PC-3 (cell line): Measurements from ENCODE around the gene RNF113B. TPM values are rescaled to one million over a fixed set of nuclear protein-coding genes. Genes with fewer than 3 reads are reported as not detected.

Experiments used
- ATAC-seq: fragments of 200-7000 bp; cut with Tn5 transposase; 2 replicates; pipeline ENCODE4 v1.9.1; 2020; ENCODE audit warnings: mild to moderate bottlenecking, moderate library complexity
- BruUV-seq: library from RNA; stranded (reverse); fragments of 400-500 nt; replicated peaks from 2 replicates; lab custom pipeline; 2021; lab: Mats Ljungman, UMichigan
- CTCF ChIA-PET: fragments of 300-600 bp; sonication (Branson Sonifier 250); formaldehyde crosslinking; loops from one replicate; lab custom pipeline; 2022; ENCODE audit warnings: antibody characterized with exemption; lab: Charles Lee
- POLR2A ChIA-PET: fragments of 300-600 bp; sonication (Branson Sonifier 250); formaldehyde crosslinking; loops from one replicate; lab custom pipeline; 2022; ENCODE audit warnings: antibody characterized with exemption; ENCODE audit not compliant: unreplicated experiment; lab: Charles Lee
- DNase-seq: peaks from one replicate; pipeline ENCODE4 v3.0.0-alpha.2; 2015
- H2AFZ ChIP-seq: fragments of 300-600 bp; sonication (generic); 2 replicates; pipeline ENCODE4 v1.6.0; 2016; ENCODE audit warnings: antibody characterized with exemption, low read length
- H3F3A ChIP-seq: fragments of 300-600 bp; sonication (generic); one replicate; pipeline ENCODE4 v1.6.0; 2017; ENCODE audit warnings: antibody characterized with exemption, low read length, control low read depth, mild to moderate bottlenecking; ENCODE audit not compliant: unreplicated experiment
- H3K27ac ChIP-seq: fragments of 300-600 bp; sonication (generic); 2 replicates; pipeline ENCODE4 v1.5.1; 2016; ENCODE audit warnings: mild to moderate bottlenecking, low read length
- H3K27me3 ChIP-seq: fragments of 300-600 bp; sonication (generic); 2 replicates; pipeline ENCODE4 v1.6.1; 2016; ENCODE audit warnings: low read length, mixed read lengths
- H3K36me3 ChIP-seq: fragments of 300-600 bp; sonication (generic); 2 replicates; pipeline ENCODE4 v1.6.1; 2016; ENCODE audit warnings: low read depth, mixed run types, low read length, mixed read lengths
- H3K4me1 ChIP-seq: fragments of 300-600 bp; sonication (generic); 2 replicates; pipeline ENCODE4 v1.5.1; 2016; ENCODE audit warnings: low read length; ENCODE audit not compliant: insufficient read depth
- H3K4me2 ChIP-seq: fragments of 300-600 bp; sonication (generic); 2 replicates; pipeline ENCODE4 v1.6.0; 2016; ENCODE audit warnings: low read length
- H3K4me3 ChIP-seq: fragments of 300-600 bp; sonication (generic); 2 replicates; pipeline ENCODE4 v1.5.1; 2016; ENCODE audit warnings: mild to moderate bottlenecking, low read length, mixed read lengths
- H3K79me2 ChIP-seq: fragments of 300-600 bp; sonication (generic); 2 replicates; pipeline ENCODE4 v1.6.1; 2017; ENCODE audit warnings: low read length, mixed read lengths
- H3K9ac ChIP-seq: fragments of 300-600 bp; sonication (generic); 2 replicates; pipeline ENCODE4 v1.6.0; 2016; ENCODE audit warnings: mild to moderate bottlenecking, low read length
- H3K9me2 ChIP-seq: fragments of 300-600 bp; sonication (generic); replicated peaks from 2 replicates; pipeline ENCODE4 v1.6.1; 2016; ENCODE audit warnings: mixed run types, low read length, mixed read lengths
- H3K9me3 ChIP-seq: fragments of 300-600 bp; sonication (generic); 2 replicates; pipeline ENCODE4 v1.6.1; 2016; ENCODE audit warnings: low read length, mixed read lengths
- H4K20me1 ChIP-seq: fragments of 300-600 bp; sonication (generic); 2 replicates; pipeline ENCODE4 v1.6.1; 2016; ENCODE audit warnings: low read length, mixed read lengths
- EZH2 ChIP-seq: fragments of 300-600 bp; sonication (generic); IDR thresholded peaks from one replicate; pipeline ENCODE4 v1.6.1; 2017; ENCODE audit warnings: antibody characterized with exemption, mild to moderate bottlenecking, low read length; ENCODE audit not compliant: unreplicated experiment
- EZH2phosphoT487 ChIP-seq: fragments of 300-600 bp; sonication (generic); IDR thresholded peaks from 2 replicates; pipeline ENCODE4 v1.6.1; 2018; ENCODE audit warnings: mild to moderate bottlenecking, antibody characterized with exemption, low read length, borderline replicate concordance
- intact Hi-C: fragments of 100-400 bp; cut with micrococcal nuclease; formaldehyde crosslinking; loops from 2 replicates; pipeline ENCODE4 v1.9.0; 2023
- total RNA-seq: library from RNA; depleted of rRNA; stranded (reverse); fragments of >200 nt; gene quantifications from 2 replicates; pipeline ENCODE4 v1.2.3, GENCODE V29; 2014
- TF ChIP-seq, protein P1 (sequence below): fragments of 300-600 bp; sonication (generic); conservative IDR thresholded peaks from 2 replicates; pipeline ENCODE4 v1.5.1; 2017; ENCODE audit warnings: antibody characterized with exemption, low read depth, mild to moderate bottlenecking, low read length

The RNF113B gene
- total RNA-seq, 1 experiment from 2014 or later = not detected

DNA sequence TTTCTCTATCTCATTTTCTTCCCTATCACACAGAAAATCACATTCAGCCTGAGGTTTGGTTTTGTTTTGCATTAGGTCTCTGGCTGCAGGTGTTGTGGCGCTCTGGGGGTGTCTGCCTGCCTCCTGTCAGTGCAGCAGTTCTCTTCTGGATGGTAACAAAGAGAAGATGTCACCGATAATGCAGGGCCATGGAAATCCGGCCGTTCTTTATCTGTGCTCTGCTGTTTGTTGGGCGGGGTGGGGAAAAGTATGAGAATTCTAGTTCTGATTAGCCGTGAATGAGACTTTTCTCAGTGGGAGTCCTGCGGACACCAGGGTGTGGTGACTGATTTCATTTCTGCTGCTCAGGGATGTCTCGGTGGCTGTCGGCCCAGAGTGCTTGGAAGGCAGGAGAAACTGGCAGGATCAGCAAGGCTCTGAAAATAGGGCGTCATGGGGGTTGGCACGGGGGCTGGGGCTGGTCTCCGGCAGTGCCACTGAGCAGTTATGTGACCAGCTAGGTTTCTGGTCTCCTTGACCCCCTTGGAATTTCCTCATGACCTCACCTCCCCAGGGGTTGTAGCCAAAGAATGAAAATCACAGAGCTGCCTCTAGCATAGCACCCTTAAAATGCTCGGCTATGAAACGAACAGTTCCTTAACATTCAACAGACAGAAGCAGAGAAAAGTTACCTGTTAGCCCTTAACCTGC, 5.0 kb downstream of the RNF113B start:
- H3K27ac ChIP-seq = no peak overlapping the region
- H3F3A ChIP-seq = no peaks in the 10 kb centered on the region
- peaks cover 21% of the 10 kb centered on the region for H3K4me1 ChIP-seq
- POLR2A ChIA-PET = interaction anchor here (0.5 kb wide), 1 partner anchor 12 kb away, joined by 3 read pairs; no protein-coding TSS in a partner anchor
- ATAC-seq = peak; percentile 30
- peak overlapping the region; percentile 53; the same call in 1 of the 2 replicates for H2AFZ ChIP-seq
- no TSS peak for BruUV-seq
- no peaks in the 10 kb centered on the region for H3K9me3 ChIP-seq
- intact Hi-C loops = no loop called here
- no peak for DNase-seq
- CTCF ChIA-PET = no interaction called here
- H4K20me1 ChIP-seq = no peaks in the 10 kb centered on the region
- TF ChIP-seq EZH2phosphoT487 (no peak), EZH2 (no peak)
- TF ChIP-seq, protein P1, sequence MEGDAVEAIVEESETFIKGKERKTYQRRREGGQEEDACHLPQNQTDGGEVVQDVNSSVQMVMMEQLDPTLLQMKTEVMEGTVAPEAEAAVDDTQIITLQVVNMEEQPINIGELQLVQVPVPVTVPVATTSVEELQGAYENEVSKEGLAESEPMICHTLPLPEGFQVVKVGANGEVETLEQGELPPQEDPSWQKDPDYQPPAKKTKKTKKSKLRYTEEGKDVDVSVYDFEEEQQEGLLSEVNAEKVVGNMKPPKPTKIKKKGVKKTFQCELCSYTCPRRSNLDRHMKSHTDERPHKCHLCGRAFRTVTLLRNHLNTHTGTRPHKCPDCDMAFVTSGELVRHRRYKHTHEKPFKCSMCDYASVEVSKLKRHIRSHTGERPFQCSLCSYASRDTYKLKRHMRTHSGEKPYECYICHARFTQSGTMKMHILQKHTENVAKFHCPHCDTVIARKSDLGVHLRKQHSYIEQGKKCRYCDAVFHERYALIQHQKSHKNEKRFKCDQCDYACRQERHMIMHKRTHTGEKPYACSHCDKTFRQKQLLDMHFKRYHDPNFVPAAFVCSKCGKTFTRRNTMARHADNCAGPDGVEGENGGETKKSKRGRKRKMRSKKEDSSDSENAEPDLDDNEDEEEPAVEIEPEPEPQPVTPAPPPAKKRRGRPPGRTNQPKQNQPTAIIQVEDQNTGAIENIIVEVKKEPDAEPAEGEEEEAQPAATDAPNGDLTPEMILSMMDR = no peak
- H3K79me2 ChIP-seq = peaks cover 38% of the 10 kb centered on the region
- H3K4me2 ChIP-seq = peak overlapping the region; percentile 56
- no peaks in the 10 kb centered on the region for H3K27me3 ChIP-seq
- H3K4me3 ChIP-seq = no peak overlapping the region
- H3K9me2 ChIP-seq = no peaks in the 10 kb centered on the region
- H3K9ac ChIP-seq = no peak overlapping the region
- no peaks in the 10 kb centered on the region for H3K36me3 ChIP-seq

DNA sequence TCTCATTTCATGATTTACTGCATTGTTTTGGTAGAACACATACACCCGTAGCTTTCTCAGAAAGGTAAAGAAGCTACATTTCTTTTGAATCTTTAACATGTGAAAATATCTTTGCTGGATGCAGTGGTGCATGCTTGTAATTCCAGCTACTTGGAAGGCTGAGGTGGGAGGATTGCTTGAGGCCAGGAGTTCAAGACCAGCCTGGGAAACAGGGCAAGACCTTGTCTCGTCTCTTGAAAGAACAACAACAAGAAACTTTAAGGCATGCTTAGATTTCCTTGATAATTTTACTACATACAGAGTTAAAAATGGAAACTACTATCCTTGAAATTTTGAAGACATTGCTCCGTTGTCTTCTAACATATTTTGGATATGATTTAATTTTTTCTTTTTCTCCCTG, 7.7 kb downstream of the RNF113B start:
- no TSS peak for BruUV-seq
- Histone ChIP-seq H3K27me3 (no peaks in the 10 kb centered on the region), H3K36me3 (no peaks in the 10 kb centered on the region), H2AFZ (no peak overlapping the region), H3K4me1 (peaks cover 21% of the 10 kb centered on the region), H3K9me2 (no peaks in the 10 kb centered on the region), H4K20me1 (no peaks in the 10 kb centered on the region), H3K4me2 (no peak overlapping the region), H3K79me2 (peaks cover 27% of the 10 kb centered on the region), H3K27ac (no peak overlapping the region), H3K9ac (no peak overlapping the region), H3K9me3 (no peaks in the 10 kb centered on the region), H3F3A (no peaks in the 10 kb centered on the region), H3K4me3 (no peak overlapping the region)
- intact Hi-C loops = no loop called here
- ATAC-seq = no peak
- TF ChIP-seq, protein P1 = no peak
- CTCF ChIA-PET = no interaction called here
- POLR2A ChIA-PET = no interaction called here
- DNase-seq = no peak

DNA sequence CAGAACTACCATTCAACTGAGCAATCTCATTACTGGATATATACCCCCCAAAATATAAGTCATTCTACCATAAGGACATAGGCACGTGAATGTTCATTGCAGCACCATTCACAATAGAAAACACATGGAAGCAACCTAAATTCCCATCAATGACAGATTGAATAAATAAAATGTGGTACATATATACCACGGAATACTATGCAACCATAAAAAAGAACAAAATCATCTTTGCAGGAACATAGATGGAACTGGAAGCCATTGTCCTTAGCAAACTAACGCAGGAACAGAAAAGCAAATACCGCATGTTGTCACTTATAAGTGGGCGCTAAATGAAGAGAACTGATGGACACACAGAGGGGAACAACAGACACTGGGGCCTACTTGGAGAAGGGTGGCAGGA, 14.1 kb downstream of the RNF113B start:
- ATAC-seq (no peak), DNase-seq (no peak)
- Histone ChIP-seq H3K27ac (no peak overlapping the region), H3K4me3 (no peak overlapping the region), H3K4me1 (no peaks in the 10 kb centered on the region), H4K20me1 (no peaks in the 10 kb centered on the region), H2AFZ (no peak overlapping the region), H3K9me3 (no peaks in the 10 kb centered on the region), H3K9ac (no peak overlapping the region), H3K27me3 (no peaks in the 10 kb centered on the region), H3K79me2 (peaks cover 15% of the 10 kb centered on the region), H3K4me2 (no peak overlapping the region), H3F3A (no peaks in the 10 kb centered on the region), H3K9me2 (no peaks in the 10 kb centered on the region), H3K36me3 (no peaks in the 10 kb centered on the region)
- no TSS peak for BruUV-seq
- ChIA-PET CTCF (no interaction called here), POLR2A (no interaction called here)
- intact Hi-C loops = no loop called here
- TF ChIP-seq, protein P1 = no peak
- no peak for TF ChIP-seq EZH2
- no peak for TF ChIP-seq EZH2phosphoT487
